RWPE2 (cell line): ENCODE measurements around the gene DST.
A peak's percentile ranks its signal among the peaks of the same experiment; 100 is the strongest.

Experiments
- ATAC-seq: fragments of 200-7000 bp; cut with Tn5 transposase; 3 replicates; pipeline ENCODE4 v1.9.1; 2021; ENCODE audit warnings: low read depth
- DNase-seq: peaks from one replicate; pipeline ENCODE4 v3.0.0-alpha.2; 2020; ENCODE audit warnings: low spot score
- H3K27ac ChIP-seq: fragments of 450-650 bp; 2 replicates; pipeline ENCODE4 v1.5.1; 2017; ENCODE audit warnings: mild to moderate bottlenecking; ENCODE audit not compliant: poor library complexity, severe bottlenecking
- H3K27me3 ChIP-seq: fragments of 250-450 bp; sonication (Bioruptor Pico); 2 replicates; pipeline ENCODE4 v1.5.1; 2021; ENCODE audit warnings: mild to moderate bottlenecking, moderate library complexity; ENCODE audit not compliant: insufficient read depth, poor library complexity, severe bottlenecking
- H3K36me3 ChIP-seq: fragments of 250-450 bp; sonication (Bioruptor Pico); 2 replicates; pipeline ENCODE4 v1.5.1; 2020; ENCODE audit warnings: low read depth, mild to moderate bottlenecking, moderate library complexity
- H3K4me1 ChIP-seq: fragments of 250-450 bp; sonication (Bioruptor Pico); 2 replicates; pipeline ENCODE4 v1.5.1; 2021; ENCODE audit warnings: mild to moderate bottlenecking, moderate library complexity; ENCODE audit not compliant: insufficient read depth, poor library complexity, severe bottlenecking
- H3K4me3 ChIP-seq: fragments of 250-450 bp; sonication (Bioruptor Pico); 2 replicates; pipeline ENCODE4 v1.5.1; 2021; ENCODE audit warnings: mild to moderate bottlenecking, moderate library complexity; ENCODE audit not compliant: severe bottlenecking
- H3K9me3 ChIP-seq: fragments of 250-450 bp; sonication (Bioruptor Pico); 2 replicates; pipeline ENCODE4 v1.5.1; 2021; ENCODE audit warnings: mild to moderate bottlenecking, moderate library complexity; ENCODE audit not compliant: severe bottlenecking
- TF ChIP-seq, protein P1 (sequence below): fragments of 450-650 bp; IDR thresholded peaks from one replicate; pipeline ENCODE4 v1.5.1; 2017; ENCODE audit warnings: mild to moderate bottlenecking, moderate library complexity; ENCODE audit not compliant: poor library complexity, severe bottlenecking

DST gene

GRCh38 chr6:56424064-56424463 is 218.6 kb downstream of the DST start:
- DNase-seq (no peak), ATAC-seq (no peak)
- no peaks in the 10 kb centered on the region for H3K36me3 ChIP-seq
- no peaks in the 10 kb centered on the region for H3K27me3 ChIP-seq
- H3K4me3 ChIP-seq = no peak overlapping the region
- TF ChIP-seq, protein P1, sequence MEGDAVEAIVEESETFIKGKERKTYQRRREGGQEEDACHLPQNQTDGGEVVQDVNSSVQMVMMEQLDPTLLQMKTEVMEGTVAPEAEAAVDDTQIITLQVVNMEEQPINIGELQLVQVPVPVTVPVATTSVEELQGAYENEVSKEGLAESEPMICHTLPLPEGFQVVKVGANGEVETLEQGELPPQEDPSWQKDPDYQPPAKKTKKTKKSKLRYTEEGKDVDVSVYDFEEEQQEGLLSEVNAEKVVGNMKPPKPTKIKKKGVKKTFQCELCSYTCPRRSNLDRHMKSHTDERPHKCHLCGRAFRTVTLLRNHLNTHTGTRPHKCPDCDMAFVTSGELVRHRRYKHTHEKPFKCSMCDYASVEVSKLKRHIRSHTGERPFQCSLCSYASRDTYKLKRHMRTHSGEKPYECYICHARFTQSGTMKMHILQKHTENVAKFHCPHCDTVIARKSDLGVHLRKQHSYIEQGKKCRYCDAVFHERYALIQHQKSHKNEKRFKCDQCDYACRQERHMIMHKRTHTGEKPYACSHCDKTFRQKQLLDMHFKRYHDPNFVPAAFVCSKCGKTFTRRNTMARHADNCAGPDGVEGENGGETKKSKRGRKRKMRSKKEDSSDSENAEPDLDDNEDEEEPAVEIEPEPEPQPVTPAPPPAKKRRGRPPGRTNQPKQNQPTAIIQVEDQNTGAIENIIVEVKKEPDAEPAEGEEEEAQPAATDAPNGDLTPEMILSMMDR = no peak
- no peak overlapping the region for H3K27ac ChIP-seq
- H3K4me1 ChIP-seq = no peaks in the 10 kb centered on the region
- no peaks in the 10 kb centered on the region for H3K9me3 ChIP-seq

GRCh38 chr6:56420296-56420695 is 222.4 kb downstream of the DST start:
- TF ChIP-seq, protein P1 = no peak
- Histone ChIP-seq H3K4me3 (no peak overlapping the region), H3K27ac (no peak overlapping the region), H3K9me3 (no peaks in the 10 kb centered on the region), H3K4me1 (no peaks in the 10 kb centered on the region), H3K36me3 (no peaks in the 10 kb centered on the region), H3K27me3 (no peaks in the 10 kb centered on the region)
- DNase-seq (no peak), ATAC-seq (no peak)

GRCh38 chr6:56419191-56419590 is 223.5 kb downstream of the DST start:
- Histone ChIP-seq H3K27me3 (no peaks in the 10 kb centered on the region), H3K9me3 (no peaks in the 10 kb centered on the region), H3K4me3 (no peak overlapping the region), H3K4me1 (no peaks in the 10 kb centered on the region), H3K27ac (no peak overlapping the region), H3K36me3 (no peaks in the 10 kb centered on the region)
- ATAC-seq (no peak), DNase-seq (no peak)
- TF ChIP-seq, protein P1 = no peak

- no peak for ATAC-seq
- Histone ChIP-seq H3K4me3 (no peak overlapping the region), H3K36me3 (no peaks in the 10 kb centered on the region), H3K9me3 (no peaks in the 10 kb centered on the region), H3K4me1 (no peaks in the 10 kb centered on the region), H3K27ac (no peak overlapping the region), H3K27me3 (no peaks in the 10 kb centered on the region)
- TF ChIP-seq, protein P1 = peak; percentile 8
- no peak for DNase-seq
Measured at GRCh38 chr6:56417823-56418222, 224.9 kb downstream of the DST start.

GRCh38 chr6:56416247-56416646 is 226.4 kb downstream of the DST start:
- Histone ChIP-seq H3K9me3 (no peaks in the 10 kb centered on the region), H3K27me3 (no peaks in the 10 kb centered on the region), H3K4me1 (no peaks in the 10 kb centered on the region), H3K36me3 (no peaks in the 10 kb centered on the region), H3K4me3 (no peak overlapping the region), H3K27ac (no peak overlapping the region)
- no peak for ATAC-seq
- no peak for DNase-seq
- TF ChIP-seq, protein P1 = no peak
